A673 (cell line): ENCODE results near the gene OR10V1. TPM values are rescaled to one million over a fixed set of nuclear protein-coding genes. Genes with fewer than 3 reads are reported as not detected.

Experiments
- BruUV-seq: library from RNA; stranded (reverse); fragments of 400-500 nt; replicated peaks from 2 replicates; lab custom pipeline; 2021; lab: Mats Ljungman, UMichigan
- CTCF ChIA-PET: fragments of 300-600 bp; sonication (Branson Sonifier 250); formaldehyde crosslinking; loops from one replicate; lab custom pipeline; 2022; ENCODE audit warnings: antibody characterized with exemption; lab: Charles Lee
- POLR2A ChIA-PET: fragments of 300-600 bp; sonication (Branson Sonifier 250); formaldehyde crosslinking; loops from one replicate; lab custom pipeline; 2022; ENCODE audit warnings: antibody characterized with exemption; ENCODE audit not compliant: low non-redundant PET; lab: Charles Lee
- DNase-seq: peaks from one replicate; pipeline ENCODE4 v3.0.0-alpha.2; 2015; ENCODE audit warnings: low spot score
- H3K27ac ChIP-seq: fragments of 200-600 bp; sonication (generic); 2 replicates; pipeline ENCODE4 v1.5.1; 2016; ENCODE audit warnings: mixed run types, low read depth, mild to moderate bottlenecking, mixed read lengths, antibody characterized with exemption, low read length; ENCODE audit not compliant: poor library complexity, severe bottlenecking
- H3K27me3 ChIP-seq: fragments of 200-600 bp; sonication (generic); replicated peaks from 2 replicates; pipeline ENCODE4 v1.6.1; 2017; ENCODE audit warnings: mixed run types, low read depth, mild to moderate bottlenecking, mixed read lengths, antibody characterized with exemption, low read length; ENCODE audit not compliant: insufficient read depth, poor library complexity
- H3K36me3 ChIP-seq: fragments of 200-600 bp; sonication (generic); 2 replicates; pipeline ENCODE4 v1.6.1; 2016; ENCODE audit warnings: mixed run types, mild to moderate bottlenecking, mixed read lengths, antibody characterized with exemption, low read length; ENCODE audit not compliant: insufficient read depth, poor library complexity, severe bottlenecking
- H3K4me1 ChIP-seq: fragments of 200-600 bp; sonication (generic); 2 replicates; pipeline ENCODE4 v1.6.1; 2017; ENCODE audit warnings: mixed run types, mild to moderate bottlenecking, mixed read lengths, antibody characterized with exemption, low read length; ENCODE audit not compliant: insufficient read depth, poor library complexity, severe bottlenecking
- H3K4me3 ChIP-seq: fragments of 200-600 bp; sonication (generic); 2 replicates; pipeline ENCODE4 v1.5.1; 2016; ENCODE audit warnings: low read depth, mixed run types, mild to moderate bottlenecking, mixed read lengths, low read length; ENCODE audit not compliant: poor library complexity, severe bottlenecking
- H3K9me3 ChIP-seq: fragments of 200-600 bp; sonication (generic); 2 replicates; pipeline ENCODE4 v1.6.1; 2016; ENCODE audit warnings: mixed run types, low read depth, mild to moderate bottlenecking, mixed read lengths, antibody characterized with exemption, low read length; ENCODE audit not compliant: poor library complexity, severe bottlenecking
- CTCF ChIP-seq: fragments of 300-800, 200-600 bp; sonication (generic); conservative IDR thresholded peaks from 2 replicates; pipeline ENCODE4 v1.5.1; 2017; ENCODE audit warnings: low read depth, mild to moderate bottlenecking, antibody characterized with exemption, low read length, moderate library complexity, mixed read lengths
- EZH2 ChIP-seq: fragments of 200-600 bp; sonication (generic); IDR thresholded peaks from 2 replicates; pipeline ENCODE4 v1.6.1; 2017; ENCODE audit warnings: borderline replicate concordance, low read depth, mild to moderate bottlenecking, mixed read lengths, antibody characterized with exemption, low read length; ENCODE audit not compliant: poor library complexity, severe bottlenecking
- intact Hi-C: fragments of 100-400 bp; cut with micrococcal nuclease; formaldehyde crosslinking; loops from one replicate; pipeline ENCODE4 v1.10.0; 2022; ENCODE audit not compliant: unreplicated experiment
- total RNA-seq: library from RNA; stranded (reverse); gene quantifications from 2 replicates; pipeline ENCODE4 v1.2.3, GENCODE V29; 2021

Gene OR10V1
- total RNA-seq, 1 experiment from 2014 or later = not detected

- peak; percentile 98 for TF ChIP-seq CTCF
- no peak for TF ChIP-seq EZH2
- Histone ChIP-seq H3K36me3 (no peaks in the 10 kb centered on the region), H3K9me3 (no peaks in the 10 kb centered on the region), H3K27ac (no peak overlapping the region), H3K4me1 (peaks cover 13% of the 10 kb centered on the region), H3K4me3 (no peak overlapping the region), H3K27me3 (no peaks in the 10 kb centered on the region)
- CTCF ChIA-PET = interaction anchor here (0.6 to 1.0 kb wide), 3 partner anchors 131 to 509 kb away, joined by 5 to 8 read pairs (median 7); partner anchors contain the start of gene DTX4
- POLR2A ChIA-PET = interaction anchor here (0.6 kb wide), 1 partner anchor 129 kb away, joined by 3 read pairs; no protein-coding TSS in a partner anchor
- intact Hi-C loops = loop anchor here (1.0 to 5.0 kb wide), 3 partner anchors 143 to 509 kb away; partner anchors contain the start of gene OR5A1
- peak; percentile 90 for DNase-seq
- no TSS peak for BruUV-seq
Measured at GRCh38 chr11:59680287-59681154, 33.1 kb downstream of the OR10V1 start.

GRCh38 chr11:59679347-59679746 is 34.3 kb downstream of the OR10V1 start:
- Histone ChIP-seq H3K9me3 (no peaks in the 10 kb centered on the region), H3K36me3 (no peaks in the 10 kb centered on the region), H3K27ac (no peak overlapping the region), H3K4me3 (no peak overlapping the region), H3K4me1 (peaks cover 13% of the 10 kb centered on the region), H3K27me3 (no peaks in the 10 kb centered on the region)
- ChIA-PET POLR2A (no interaction called here), CTCF (interaction anchor here (0.6 to 1.4 kb wide), 2 partner anchors 142 to 508 kb away, joined by 3 to 5 read pairs; partner anchors contain the start of gene DTX4)
- TSS peak; percentile 71 for BruUV-seq
- no peak for TF ChIP-seq EZH2
- no peak for TF ChIP-seq CTCF
- DNase-seq = no peak
- intact Hi-C loops = no loop called here

GRCh38 chr11:59678813-59679165 is 34.9 kb downstream of the OR10V1 start:
- no peaks in the 10 kb centered on the region for H3K9me3 ChIP-seq
- peaks cover 13% of the 10 kb centered on the region for H3K4me1 ChIP-seq
- H3K27ac ChIP-seq = peak overlapping the region; percentile 20
- ChIA-PET POLR2A (no interaction called here), CTCF (interaction anchor here (1.4 kb wide), 1 partner anchor 142 kb away, joined by 5 read pairs; no protein-coding TSS in a partner anchor)
- intact Hi-C loops = no loop called here
- DNase-seq = peak; percentile 82
- no peak for TF ChIP-seq EZH2
- TF ChIP-seq CTCF = no peak
- H3K4me3 ChIP-seq = no peak overlapping the region
- H3K27me3 ChIP-seq = no peaks in the 10 kb centered on the region
- H3K36me3 ChIP-seq = no peaks in the 10 kb centered on the region
- no TSS peak for BruUV-seq
